CD1c-positive myeloid dendritic cell (primary cell): ENCODE results near the gene DZIP1.
A peak's percentile ranks its signal among the peaks of the same experiment; 100 is the strongest.

Experiments used
- DNase-seq: peaks from one replicate; pipeline ENCODE4 v3.0.0-alpha.2; 2016; ENCODE audit errors: extremely low spot score

DZIP1 gene

DNA sequence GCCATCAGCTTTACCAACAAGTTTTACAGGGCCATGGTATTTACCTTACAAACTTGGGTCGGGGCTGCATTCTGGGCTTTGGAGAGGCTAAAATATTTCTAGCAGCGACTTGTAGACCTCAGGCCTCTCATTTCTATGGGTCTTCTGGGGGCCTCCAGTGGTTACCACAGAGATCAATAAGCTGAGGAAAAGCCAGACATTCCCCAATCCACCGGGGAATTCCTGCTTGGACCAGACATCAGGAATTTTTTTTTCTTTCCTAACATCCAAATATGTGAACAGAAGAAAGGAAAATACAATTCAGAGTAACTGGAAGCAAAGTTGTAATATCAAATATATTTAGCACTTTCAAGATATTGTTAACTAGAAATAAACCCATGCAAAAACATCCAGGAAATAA, 1.5 kb downstream of the DZIP1 start:
- no peak for DNase-seq

GRCh38 chr13:95642028-95642621, 2.4 kb downstream of the DZIP1 start:
- no peak for DNase-seq

DNA sequence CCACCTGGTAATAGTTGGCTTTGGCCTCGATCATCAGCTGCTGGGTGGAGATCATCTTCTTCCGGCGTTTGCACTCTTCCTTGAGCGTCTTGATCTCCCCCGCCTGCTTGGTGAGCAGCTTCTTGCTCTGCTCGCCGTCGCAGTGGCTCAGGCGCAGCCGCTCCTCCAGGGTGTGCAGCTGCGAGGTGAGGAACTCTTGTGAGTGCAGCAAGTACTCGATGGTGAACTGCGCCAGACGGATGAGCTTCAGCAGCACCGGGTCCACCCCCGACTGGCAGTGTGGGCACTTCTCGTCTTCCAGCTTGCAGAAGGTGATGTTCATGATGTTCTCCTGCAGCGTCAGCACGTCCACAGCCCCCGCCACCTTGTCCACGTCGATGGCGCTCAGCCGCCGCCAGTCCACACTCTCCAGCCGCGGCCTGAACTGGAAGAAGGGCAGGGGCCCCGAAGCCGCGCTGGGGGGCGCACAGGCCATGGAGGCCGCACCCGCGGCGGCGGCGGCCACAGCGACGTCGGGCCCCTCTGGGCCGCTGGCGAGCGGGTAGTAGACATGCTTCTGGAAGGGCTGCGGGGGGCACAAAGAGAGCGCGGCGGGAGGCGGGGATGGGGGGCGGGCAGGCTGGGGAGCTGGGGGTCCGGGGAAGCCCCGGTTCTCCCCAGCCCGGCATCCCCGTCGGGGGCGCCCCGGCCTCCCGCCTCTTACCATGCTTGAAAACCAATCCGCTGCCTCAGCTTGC, 3.0 kb downstream of the DZIP1 start:
- DNase-seq: no peak

DNA sequence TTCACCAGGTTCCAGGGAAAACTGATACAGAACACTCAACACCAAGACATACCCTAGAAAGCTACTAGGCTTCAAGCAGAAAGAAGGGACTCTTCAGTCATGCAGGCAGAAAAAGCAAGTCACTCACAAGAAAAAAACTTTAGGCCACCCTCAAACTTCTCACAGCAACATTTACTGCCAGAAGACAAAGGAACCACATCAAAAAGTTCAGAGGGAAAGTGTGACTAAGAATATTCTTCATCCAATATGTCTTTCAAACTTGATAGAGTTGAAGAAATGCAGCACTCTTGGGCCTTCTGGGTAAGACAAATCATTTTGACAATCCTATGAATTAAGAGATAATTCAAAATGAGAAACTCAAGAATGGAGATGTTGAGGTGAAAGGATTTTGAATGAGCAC, 7.7 kb downstream of the DZIP1 start:
- DNase-seq: no peak

DNA sequence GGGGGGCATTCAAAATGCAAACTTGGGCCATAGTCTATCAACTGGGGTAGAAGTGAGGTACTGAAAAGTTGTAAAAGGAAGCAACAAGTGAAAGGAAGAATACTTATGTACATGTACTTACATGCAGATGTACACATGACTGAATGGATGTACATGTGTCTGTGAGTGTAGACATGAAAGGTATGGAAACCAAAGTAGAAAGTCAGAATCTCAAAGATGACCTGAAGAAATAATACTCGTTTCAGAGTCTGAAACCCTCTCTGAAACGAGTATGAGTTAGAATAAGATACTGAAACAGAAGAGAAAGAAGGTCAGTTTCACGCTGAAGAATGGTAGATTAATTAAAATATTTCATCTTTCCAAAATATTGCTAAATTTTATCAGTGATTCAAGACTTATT, 13.9 kb downstream of the DZIP1 start:
- no peak for DNase-seq

GRCh38 chr13:95629071-95629470, 15.4 kb downstream of the DZIP1 start:
- no peak for DNase-seq

GRCh38 chr13:95628488-95628887, 16.0 kb downstream of the DZIP1 start:
- no peak for DNase-seq

DNA sequence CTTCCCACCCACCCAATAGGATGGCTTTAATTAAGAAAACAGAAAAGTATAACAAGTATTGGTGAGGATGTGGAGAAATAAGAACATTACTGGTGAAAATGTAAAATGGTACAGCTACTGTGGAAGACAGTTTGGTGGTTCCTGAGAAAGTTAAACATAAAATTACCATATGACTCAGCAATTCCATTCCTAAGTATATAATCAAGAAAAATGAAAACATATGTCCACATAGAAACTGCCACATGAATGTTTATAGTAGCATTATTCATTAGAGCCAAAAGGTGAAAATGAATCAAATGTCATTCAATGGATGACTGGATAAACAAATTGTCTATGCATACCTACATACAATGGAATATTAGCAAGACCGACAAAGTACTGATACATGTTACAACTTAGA, 16.9 kb downstream of the DZIP1 start:
- DNase-seq: no peak

DNA sequence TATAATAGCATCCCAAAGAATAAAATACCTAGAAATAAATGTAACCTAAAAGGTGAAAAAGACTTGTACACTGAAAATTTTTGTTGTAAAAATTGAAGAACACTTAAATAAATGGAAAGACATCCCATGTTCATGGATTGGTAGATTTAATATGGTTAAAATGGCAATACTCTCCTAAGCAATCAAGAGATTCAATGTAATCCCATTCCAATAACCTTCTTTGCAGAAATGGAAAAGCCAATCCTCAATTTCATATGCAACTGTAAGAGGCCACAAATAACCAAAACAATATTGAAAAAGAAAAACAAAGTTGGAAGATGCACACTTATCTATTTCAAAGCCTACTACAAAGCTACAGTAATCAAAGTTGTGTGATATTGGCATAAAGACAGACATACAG, 17.7 kb downstream of the DZIP1 start:
- DNase-seq: no peak

DNA sequence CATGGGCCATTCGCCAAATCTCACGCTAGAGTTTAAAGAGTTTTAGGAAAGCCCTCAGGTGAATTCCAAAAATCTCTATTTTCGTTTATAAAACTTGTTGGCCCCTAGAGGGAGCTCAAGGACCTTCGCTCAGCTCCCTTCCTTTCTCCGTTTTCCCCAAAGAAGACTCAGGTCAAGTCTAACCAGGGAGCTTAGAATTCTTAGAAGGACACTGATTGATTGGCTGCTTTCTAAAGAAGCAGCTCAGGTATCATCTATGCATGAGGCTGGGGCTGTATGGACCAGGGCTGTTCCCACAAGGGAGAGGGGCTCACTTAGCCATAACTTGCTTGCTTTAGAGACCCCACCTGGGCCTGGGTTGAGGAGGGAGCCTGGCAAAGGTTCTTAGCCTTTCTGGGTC, 20.5 kb downstream of the DZIP1 start:
- peak; percentile 59 for DNase-seq

- DNase-seq: no peak
These were observed 21.4 kb downstream of the DZIP1 start for GRCh38 chr13:95623141-95623540.

DNA sequence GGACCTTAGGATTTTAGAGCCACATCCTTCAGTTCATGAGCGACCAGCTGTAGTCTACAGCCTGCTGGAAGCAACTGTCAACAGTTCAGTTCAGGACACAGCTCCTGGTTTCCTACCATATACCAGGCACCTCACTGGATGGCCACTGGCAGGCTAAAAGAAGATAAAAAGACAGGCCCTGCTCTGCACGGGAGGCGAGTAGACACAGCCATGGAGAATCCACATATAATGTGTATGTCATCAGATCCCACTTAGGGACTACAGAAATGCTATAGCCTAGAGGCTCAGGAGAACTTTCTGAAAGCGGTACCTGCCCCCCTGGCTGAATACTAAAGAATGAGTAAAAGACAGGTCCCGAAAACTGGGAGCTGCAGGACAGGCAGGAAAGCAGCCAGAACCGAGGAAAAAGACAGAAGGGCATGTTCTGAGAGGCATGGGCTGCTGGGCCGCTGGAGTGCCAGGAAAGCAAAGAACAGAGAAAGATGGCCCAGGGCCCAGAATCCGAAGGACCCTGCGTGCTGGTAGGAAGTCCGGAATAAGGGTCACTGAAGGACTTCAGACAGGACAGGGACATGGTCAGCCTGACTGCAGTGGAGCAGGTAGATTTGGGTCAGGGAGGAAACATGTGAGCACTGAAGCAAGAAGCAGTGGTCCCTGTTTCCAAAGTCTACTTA, 23.5 kb downstream of the DZIP1 start:
- no peak for DNase-seq

GRCh38 chr13:95620030-95620824, 24.3 kb downstream of the DZIP1 start:
- peak; percentile 15 for DNase-seq

DNA sequence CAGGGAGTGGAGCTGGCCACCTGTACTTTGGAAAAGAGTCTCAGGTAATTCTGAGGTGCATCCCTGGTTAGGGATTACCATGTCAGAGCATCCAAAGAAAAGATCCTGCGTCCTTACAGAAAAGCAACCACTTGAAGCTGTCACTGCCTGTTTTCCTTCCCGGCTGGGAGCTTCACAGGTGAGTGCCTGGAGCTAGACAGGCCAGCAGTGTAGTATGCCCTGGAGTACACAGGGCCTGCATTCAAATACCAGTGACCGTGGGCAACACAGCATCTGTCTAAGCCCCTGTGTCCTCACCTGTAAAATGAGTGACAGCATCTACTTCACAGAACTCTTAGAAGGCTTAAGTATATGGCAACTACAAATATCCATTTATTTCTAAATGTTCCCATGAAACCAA, 29.0 kb downstream of the DZIP1 start:
- no peak for DNase-seq

- DNase-seq: no peak
These were observed 29.8 kb downstream of the DZIP1 start for GRCh38 chr13:95614641-95615245.

- no peak for DNase-seq
These were observed 35.7 kb downstream of the DZIP1 start for GRCh38 chr13:95608640-95609323.

DNA sequence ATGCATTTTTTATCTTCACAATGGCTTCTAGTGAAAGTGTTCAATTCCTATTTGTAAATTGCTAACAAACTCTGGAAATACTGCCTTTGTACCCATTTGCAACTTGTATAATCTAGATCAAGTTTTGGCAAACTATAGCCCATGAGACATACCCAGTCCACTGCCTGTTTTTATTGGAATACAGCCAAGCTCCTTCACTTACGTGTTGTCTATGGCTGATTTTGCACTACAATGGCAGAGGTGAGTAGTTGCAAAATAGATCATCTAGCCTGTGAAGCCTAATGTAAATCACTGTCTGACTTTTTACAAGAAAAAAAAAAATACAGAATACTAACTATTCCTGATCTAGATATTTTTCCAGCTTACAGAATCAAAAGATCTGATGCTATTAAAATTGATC, 37.1 kb downstream of the DZIP1 start:
- no peak for DNase-seq

DNA sequence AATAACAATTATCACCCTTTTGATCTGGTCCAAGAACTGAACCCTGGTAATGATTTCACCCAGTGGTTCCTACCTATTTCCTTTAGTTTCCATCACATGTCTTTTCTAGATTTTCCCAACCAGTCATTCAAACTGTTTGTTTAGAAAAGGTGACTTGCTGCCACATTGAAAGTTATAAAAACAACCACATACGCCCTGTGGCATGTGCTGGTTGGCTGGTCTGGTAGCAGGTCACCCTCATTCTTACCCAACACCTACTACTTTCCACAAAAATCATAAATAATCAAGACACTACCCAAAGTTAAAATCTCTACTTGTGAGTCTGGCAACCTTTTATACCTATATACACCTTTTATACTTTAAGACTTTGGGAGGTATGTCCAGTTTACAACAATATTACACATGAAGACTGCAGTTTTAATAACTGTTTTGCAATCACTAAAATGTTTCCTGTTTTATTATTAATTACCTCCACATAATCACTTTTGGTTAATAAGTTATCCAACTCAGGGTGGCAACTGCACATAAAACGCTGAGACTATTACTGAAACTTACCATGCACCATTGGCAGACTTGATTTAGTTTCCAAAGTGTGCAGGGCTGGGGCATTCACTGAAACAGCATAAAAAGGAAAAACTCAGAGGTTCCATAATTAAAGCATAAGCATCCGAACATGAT, 38.9 kb downstream of the DZIP1 start:
- no peak for DNase-seq

DNA sequence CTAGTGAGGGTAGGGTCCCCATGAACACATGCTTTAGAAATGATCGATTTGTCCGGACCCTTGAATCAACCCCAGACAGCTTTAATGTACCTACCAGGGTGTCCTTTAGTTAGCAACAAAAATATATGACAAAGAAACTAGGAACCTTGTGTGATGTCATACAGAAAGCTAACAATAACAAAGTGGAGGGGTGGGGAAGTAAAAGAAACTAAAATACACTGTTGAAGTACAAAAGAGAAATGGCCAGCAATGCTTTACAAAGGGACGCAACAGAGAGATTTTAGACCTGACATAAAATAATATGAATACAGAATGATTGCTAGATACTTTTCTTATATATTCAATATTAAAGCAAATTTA, 40.0 kb downstream of the DZIP1 start:
- DNase-seq: no peak

DNA sequence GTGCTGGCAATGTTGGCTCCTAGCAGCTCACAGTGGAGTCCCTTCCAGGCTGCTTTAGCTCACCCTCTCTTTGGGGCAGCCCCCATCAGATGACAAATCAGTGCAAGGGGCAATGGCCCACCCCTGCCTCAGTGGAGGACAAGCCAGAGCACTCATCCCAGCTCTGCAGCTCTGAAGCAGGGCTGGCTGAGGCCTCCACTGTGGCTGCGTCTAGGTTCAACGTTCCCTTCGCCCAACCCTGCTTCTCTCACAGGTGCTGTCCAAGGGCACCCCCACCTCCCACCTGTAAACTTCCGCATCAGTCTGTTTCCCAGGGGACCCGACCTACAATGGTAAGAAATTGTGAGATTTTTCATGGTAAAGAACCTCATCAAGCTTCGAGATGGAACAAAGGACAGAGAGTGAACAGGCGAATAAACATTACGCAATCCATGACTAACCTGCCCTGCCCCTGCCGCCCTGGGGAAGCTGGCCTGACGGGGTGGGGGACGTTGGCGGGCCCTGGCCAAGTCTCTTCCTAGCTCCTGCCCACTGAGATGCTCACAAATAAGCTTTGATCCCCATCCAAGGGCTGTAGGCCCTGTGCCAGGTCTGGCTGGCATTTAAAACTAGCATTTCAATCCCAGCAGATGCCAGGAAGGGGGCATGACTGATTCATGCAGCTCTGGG, 40.5 kb downstream of the DZIP1 start:
- DNase-seq: no peak
